ENCODE measurements around the gene WDR36.

GRCh38 chr5:111113678-111114077 lies 21.5 kb downstream of the WDR36 start:
- TF ChIP-seq CTCF (IDR thresholded peaks at IDR 0.05) (no peak), POLR2A (IDR thresholded peaks at IDR 0.05) (no peak), EP300 (IDR thresholded peaks at IDR 0.05; ENCODE audit: low read depth) (no peak), POLR2AphosphoS5 (IDR thresholded peaks at IDR 0.05) (no peak)
